KG1 (cell line): ENCODE results near the gene FNDC10.
"Not testable (repeated sequence)": the region's sequence is repeated elsewhere in the genome, so short reads cannot be mapped to it uniquely, and the experiment has no call there.

Experiments used
- DNase-seq: peaks from one replicate; lab custom pipeline; 2025; lab: John Stamatoyannopoulos, UW

Gene FNDC10

DNA sequence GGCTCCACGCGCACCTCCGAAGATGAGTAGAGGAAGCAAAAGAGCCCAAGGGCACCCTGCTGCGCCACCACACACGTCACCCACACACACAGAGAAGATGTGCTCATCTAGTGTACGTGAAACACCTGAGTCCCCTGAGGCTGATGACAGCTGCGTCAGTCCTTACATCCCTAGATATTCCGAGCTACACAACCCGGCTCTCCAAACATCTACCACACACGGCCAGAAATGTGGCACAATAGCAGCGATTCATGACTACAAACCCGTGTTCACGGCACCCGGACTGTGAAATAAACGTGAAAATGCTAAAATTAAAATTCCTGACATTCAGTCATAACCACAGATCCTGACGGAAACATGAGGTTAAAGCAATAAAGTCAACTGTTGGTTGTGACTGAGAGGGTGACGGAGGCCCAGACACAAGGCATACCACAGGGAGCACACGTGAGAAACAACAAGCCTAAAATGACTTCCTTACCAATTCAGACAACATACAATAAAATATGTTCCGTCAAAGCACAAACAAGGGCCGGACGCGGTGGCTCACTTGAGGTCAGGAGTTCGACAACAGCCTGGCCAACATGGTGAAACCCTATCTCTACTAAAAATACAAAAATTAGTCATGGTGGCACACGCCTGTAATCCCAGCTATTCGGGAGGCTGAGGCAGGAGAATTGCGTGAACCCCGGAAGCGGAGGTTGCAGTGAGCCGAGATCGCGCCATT is 32.6 kb downstream of the FNDC10 start:
- DNase-seq = no peak

DNA sequence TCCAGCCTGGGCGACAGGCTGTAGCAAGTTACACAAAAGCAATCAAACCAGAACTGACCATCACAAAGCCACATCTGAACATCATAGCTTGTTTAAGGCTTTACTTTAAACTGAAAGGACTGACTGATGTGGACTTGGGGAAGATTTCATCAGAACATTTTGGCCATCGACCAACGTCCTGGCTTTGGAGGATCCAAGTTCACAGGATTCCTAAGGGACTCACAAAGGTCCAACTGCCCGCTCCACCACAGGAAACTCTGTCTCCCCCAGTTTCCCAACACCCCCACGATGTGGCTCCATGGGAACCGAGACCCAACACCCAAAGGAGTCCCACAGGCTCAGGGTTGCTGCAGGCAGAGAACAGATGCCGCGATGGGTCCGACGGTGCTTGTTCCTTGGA is 34.6 kb downstream of the FNDC10 start:
- no peak for DNase-seq

- DNase-seq = no peak
Measured at GRCh38 chr1:1564268-1564667, 35.7 kb downstream of the FNDC10 start.

GRCh38 chr1:1563688-1564087 is 36.2 kb downstream of the FNDC10 start:
- DNase-seq = no peak

DNA sequence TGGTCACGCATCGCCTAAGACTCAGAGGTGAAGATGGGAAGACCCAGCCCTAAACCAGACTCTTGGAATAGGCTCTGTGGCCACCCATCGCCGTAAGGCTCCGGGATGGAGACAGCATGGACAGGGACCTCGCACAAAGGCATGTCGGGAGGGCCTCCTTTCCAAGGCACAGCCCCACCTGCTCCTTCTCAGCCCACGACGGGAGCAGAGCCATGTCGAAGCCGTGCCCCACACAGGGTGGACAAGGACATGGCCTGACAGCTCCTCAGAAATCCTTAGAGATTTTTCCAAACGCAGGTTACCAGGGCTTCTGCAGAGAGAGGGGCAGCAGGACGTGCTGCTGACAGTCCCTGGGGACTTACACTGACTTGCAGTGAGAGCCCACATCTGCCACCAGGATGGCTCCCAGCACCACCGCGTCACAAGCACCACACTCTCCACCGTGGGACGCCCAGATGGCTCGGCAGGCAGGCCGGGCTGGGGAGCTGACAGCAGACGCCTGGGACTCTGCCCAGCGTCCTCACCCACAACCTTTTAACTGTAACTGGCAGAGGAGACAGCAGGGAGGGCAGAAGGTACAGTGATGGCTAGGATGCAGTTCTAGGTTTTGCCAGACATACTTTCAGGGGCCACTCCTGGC is 37.3 kb downstream of the FNDC10 start:
- no peak for DNase-seq

DNA sequence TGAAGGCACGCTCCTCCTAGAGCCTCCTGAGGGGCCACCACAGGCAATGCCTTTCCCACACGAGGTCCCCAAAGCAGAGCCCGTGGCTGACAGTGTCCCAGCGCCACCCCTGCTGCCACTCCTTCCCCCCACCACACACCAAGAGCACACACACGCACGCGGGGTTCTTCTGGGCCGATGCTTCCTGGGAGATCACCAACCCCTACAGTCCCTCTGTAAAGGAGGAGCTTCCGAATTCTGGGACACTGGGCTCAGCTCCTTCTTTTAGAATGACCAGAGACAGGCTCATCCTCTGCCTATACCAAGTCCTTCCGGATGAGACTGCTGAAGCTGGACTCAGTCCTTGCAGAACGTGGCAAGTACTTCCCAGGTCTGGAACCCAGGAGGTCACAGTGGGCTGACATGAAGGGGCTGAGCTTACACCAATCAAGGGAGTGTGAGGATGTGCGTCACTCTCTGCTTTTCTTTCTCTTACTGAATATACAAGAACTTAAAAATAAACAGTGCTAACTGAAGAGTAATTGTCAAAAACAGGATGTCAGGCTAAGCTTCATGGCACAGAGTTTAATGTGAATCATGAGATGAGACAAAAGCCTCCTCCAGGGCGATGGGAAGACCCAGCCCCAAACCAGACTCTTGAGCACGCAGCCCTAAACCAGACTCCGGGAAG is 38.0 kb downstream of the FNDC10 start:
- no peak for DNase-seq

GRCh38 chr1:1560178-1560577 is 39.8 kb downstream of the FNDC10 start:
- DNase-seq = no peak

- no peak for DNase-seq
Measured at GRCh38 chr1:1559066-1559465, 40.9 kb downstream of the FNDC10 start.

DNA sequence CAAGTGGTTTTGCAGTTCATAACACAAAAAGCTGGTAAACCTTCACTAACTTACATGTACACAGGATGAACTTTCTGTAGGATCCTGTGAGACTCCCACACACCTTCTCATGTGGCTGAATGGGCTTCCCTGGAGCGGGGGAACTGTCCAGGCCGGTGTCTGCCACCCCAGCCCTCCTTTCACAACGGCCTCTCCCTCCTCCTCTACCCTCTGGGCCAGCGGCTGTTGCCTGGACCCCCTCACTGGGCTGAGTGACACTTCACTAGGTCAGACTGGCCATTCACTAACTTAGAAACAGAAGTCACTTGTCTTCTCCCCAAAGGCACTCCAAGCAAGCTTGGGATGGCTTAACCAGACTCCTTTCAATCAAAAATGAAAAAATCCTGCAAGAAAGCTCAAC is 41.3 kb downstream of the FNDC10 start:
- no peak for DNase-seq

DNA sequence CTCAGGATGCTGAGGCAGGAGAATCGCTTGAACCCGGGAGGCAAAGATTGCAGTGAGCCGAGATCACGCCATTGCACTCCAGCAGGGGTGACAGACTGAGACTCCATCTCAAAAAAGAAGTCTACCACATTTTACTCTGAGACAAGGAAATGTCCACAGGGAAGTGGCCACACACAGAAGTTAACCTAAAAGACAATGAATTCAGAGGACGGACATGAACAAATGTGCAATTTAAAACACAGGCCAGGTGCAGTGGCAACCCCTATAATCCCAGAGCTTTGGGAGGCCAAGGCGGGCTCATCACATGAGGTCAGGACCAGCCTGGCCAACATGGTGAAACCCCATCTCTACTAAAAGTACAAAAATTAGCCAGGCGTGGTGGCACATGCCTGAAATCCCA is 42.2 kb downstream of the FNDC10 start:
- DNase-seq = not testable (repeated sequence)

GRCh38 chr1:1556961-1557360 is 43.0 kb downstream of the FNDC10 start:
- not testable (repeated sequence) for DNase-seq

DNA sequence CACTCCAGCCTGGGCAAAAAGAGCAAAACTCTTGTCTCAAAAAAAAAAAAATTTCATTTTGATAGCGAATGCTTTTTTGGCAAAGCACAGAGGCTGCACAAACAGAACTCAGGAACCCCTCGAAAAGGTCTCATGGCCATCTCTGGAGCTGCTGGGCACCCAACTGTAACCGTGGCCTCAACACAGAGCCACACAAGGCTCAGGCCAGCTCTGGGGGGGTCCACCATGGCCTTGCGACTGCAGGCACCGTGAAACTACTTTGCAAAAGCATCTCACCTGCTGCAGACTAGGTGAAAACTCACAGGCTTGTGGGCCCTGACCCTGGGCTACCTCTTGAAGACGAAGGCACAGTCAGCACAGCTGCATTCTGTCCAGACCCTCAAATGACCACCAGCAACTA is 43.4 kb downstream of the FNDC10 start:
- no peak for DNase-seq

DNA sequence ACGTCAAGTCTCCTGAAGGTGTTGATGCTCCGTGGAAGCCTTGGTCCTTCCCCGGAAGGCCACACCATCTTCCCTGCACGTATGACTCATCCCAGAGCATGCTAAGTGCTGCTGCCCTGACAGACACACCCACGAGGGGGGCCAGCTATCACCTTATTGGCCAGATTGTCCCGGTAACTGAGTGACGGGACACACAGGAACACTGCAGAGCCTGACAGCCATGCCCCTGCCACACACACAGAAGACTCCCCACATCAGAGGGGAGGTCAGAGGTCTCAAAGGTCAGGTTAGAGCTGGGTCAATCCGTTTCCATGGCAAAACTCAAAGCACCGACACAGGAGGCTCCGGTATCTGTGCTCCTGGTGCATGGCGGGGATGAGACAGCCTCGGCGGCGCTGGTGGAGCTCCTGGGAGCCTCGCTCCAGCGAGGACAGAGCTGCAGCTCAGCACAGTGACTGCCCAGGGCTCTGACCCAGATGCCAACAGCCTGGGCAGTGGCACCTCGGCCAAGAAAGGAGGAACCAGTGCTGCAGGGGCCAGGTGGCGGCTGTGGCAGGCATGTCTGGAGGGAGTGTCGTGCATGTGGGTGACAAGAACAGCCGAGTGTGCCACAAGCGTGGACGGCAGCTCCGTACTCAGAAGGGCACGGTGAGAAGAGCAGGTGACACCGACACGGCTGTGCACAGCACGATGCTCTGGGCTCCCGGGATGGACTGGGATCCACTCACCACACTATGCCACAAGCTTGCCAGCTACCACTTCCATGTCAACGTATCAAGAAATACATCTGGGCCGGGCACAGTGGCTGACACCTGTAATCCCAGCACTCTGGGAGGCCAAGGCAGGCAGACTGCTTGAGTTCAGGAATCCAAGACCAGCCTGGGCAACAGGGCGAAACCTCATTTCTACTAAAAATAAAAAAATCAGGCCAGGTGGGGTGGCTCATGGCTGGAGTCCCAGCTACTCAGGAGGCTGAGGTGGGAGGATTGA is 44.7 kb downstream of the FNDC10 start:
- DNase-seq = no peak

- DNase-seq = no peak
Measured at GRCh38 chr1:1554550-1554925, 45.4 kb downstream of the FNDC10 start.

DNA sequence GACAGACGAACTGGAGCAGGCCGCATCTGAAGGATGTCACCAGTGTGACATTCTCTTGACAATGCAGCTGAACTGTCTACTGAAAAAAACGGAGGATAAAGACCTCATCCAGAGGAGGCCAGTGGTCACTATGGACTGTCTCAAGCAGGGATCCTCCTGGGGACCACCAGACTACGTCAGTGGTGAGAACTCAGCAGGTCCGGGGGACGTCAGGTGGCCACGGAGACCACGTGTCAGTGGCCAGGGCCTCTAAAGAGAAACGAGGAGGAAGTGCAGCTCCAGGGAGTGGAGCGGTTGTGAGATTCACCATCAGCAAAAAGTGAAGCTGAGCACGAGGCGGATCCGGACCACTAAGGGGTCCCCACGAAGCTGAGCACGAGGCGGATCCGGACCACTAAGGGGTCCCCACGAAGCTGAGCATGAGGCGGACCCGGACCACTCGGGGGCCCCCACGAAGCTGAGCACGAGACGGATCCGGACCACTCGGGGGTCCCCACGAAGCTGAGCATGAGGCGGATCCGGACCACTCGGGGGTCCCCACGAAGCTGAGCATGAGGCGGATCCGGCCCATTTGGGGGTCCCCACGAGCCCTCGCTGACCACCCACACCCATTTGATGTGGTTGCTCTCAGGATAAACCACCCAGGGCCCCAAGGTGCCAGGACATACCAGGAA is 46.0 kb downstream of the FNDC10 start:
- DNase-seq = no peak

GRCh38 chr1:1552263-1552639 is 47.7 kb downstream of the FNDC10 start:
- DNase-seq = no peak

GRCh38 chr1:1551524-1552262 is 48.2 kb downstream of the FNDC10 start:
- no peak for DNase-seq

DNA sequence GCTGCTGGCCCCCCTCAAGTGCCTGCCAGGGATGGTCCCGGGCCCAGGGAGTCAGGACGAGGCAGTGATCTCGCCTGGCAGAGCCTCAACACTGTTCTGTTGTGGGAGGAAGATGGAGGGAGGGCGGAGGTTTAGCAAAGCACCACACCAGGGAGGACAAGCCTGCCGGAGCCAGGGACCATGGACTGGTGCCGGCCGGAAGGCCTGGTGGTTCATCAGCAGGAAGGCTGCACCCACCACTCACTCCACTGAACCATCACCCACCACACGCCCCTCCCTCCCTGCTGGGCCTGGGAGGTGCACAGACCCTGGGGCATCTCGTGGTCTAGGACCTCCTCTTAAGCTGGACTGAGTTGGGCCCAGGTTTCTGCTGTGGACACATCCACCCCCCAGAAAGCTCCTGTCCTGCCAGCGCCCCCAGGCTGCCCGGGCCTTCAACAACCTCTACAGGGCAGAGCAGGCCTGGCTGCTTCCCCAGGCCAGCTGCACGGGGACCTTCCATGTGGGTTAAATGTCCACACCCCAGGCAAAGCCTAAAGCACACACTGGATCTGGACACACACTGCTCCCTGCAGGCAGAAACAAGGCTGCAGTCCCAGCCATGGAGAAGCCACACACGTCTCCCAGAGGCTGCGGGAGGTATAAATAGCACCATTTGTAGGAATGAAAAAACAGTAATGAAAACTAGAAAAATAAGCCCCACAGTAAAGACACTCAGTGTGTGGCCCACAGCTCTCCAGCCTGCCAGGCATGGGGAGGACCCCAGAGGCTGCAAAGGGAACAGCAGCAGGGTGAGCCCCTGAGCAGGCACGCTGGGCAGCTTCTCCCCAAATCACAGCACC is 49.1 kb downstream of the FNDC10 start:
- DNase-seq = no peak

DNA sequence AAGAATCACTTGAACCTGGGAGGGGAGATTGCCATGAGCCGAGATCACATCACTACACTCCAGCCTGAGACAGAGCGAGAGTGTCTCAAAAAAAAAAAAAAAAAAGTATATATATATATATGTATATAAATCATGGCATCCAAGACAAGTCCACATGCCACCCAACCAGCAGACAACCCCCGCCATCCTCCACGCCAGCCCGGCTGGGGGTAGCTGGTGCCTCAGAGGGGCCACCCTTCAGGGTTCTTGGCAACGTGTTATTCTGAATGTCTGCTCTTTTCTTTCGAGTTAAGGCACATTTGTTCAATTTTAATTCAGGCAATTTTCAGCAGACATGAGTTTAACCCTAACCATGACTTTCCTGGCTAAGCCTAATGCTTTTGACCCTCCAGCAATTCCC is 49.8 kb downstream of the FNDC10 start:
- no peak for DNase-seq

- no peak for DNase-seq
Measured at GRCh38 chr1:1548591-1548990, 51.3 kb downstream of the FNDC10 start.
